ENCODE data around the gene MYCBPAP. TPM values are rescaled to one million over a fixed set of nuclear protein-coding genes. Genes with fewer than 3 reads are reported as not detected.

The MYCBPAP gene
- total RNA-seq, 1 experiment from 2014 or later = 1.9 TPM

DNA sequence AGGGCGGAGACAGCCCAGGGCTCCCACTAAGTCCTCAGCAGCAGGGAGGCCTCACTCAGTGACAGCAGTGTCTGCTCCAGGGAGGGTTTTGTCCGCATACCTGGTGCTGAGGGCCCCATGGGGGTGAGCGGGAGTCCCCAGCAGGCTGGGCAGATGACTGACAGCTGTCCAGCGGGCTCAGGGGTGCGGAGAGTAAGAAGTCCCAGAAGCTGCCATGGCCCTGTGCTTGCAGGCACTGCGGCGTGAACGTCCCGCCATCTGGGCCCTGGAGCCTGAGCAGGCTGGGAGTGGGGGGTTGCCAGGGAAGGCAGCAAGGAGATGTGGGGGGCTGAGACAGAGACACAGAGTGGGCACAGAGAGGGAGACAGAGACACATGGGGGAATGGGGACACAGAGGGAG, 72.4 kb downstream of the MYCBPAP start:
- Histone ChIP-seq H3K36me3 (ENCODE audit: low read depth, low read length) (no peaks in the 10 kb centered on the region), H4K20me1 (ENCODE audit: low read length) (no peaks in the 10 kb centered on the region), H3K9me3 (ENCODE audit: low read length) (no peaks in the 10 kb centered on the region), H3K79me2 (ENCODE audit: low read length) (no peaks in the 10 kb centered on the region), H2AFZ (ENCODE audit: low read length) (no peak overlapping the region), H3K9ac (ENCODE audit: low read length) (no peak overlapping the region), H3K4me1 (ENCODE audit: insufficient read depth, low read length) (no peaks in the 10 kb centered on the region), H3K27me3 (ENCODE audit: low read length) (no peaks in the 10 kb centered on the region; the same call in 1 of the 2 replicates), H3K9me2 (replicated peaks; ENCODE audit: low read length) (no peaks in the 10 kb centered on the region), H3F3A (ENCODE audit: low read length, unreplicated experiment) (no peaks in the 10 kb centered on the region), H3K27ac (ENCODE audit: low read length) (no peak overlapping the region), H3K4me2 (ENCODE audit: low read length) (no peak overlapping the region), H3K4me3 (ENCODE audit: low read length) (no peak overlapping the region)
- ChIA-PET CTCF (no interaction called here), POLR2A (ENCODE audit: unreplicated experiment) (no interaction called here)
- TF ChIP-seq EZH2phosphoT487 (IDR thresholded peaks at IDR 0.05; ENCODE audit: borderline replicate concordance, low read length) (no peak), EZH2 (IDR thresholded peaks at IDR 0.05; ENCODE audit: low read length, unreplicated experiment) (no peak)
- TF ChIP-seq, protein P1, sequence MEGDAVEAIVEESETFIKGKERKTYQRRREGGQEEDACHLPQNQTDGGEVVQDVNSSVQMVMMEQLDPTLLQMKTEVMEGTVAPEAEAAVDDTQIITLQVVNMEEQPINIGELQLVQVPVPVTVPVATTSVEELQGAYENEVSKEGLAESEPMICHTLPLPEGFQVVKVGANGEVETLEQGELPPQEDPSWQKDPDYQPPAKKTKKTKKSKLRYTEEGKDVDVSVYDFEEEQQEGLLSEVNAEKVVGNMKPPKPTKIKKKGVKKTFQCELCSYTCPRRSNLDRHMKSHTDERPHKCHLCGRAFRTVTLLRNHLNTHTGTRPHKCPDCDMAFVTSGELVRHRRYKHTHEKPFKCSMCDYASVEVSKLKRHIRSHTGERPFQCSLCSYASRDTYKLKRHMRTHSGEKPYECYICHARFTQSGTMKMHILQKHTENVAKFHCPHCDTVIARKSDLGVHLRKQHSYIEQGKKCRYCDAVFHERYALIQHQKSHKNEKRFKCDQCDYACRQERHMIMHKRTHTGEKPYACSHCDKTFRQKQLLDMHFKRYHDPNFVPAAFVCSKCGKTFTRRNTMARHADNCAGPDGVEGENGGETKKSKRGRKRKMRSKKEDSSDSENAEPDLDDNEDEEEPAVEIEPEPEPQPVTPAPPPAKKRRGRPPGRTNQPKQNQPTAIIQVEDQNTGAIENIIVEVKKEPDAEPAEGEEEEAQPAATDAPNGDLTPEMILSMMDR (conservative IDR thresholded peaks at IDR 0.05; ENCODE audit: low read depth, low read length) = no peak
- no TSS peak for BruUV-seq (replicated peaks)
- no peak for ATAC-seq
- intact Hi-C loops (cut with micrococcal nuclease) = no loop called here
- DNase-seq = no peak

Other genes starting within 250 kb of the MYCBPAP start
- gene TMEM92, start 234.0 kb upstream of the MYCBPAP start, total RNA-seq (2014; rRNA removed) = 5.6 and 6.9 TPM in 2 replicates
- 53.5 and 54.3 TPM in 2 replicates for gene XYLT2, start 162.3 kb upstream of the MYCBPAP start, total RNA-seq (2014; rRNA removed)
- gene MRPL27, start 135.3 kb upstream of the MYCBPAP start, total RNA-seq (2014; rRNA removed) = 168 and 173 TPM in 2 replicates
- gene EME1, start 135.2 kb upstream of the MYCBPAP start, total RNA-seq (2014; rRNA removed) = 20.0 and 28.0 TPM in 2 replicates
- gene LRRC59, start 110.9 kb upstream of the MYCBPAP start, total RNA-seq (2014; rRNA removed) = 324 and 427 TPM in 2 replicates
- gene ACSF2, start 82.2 kb upstream of the MYCBPAP start, total RNA-seq (2014; rRNA removed) = 69.3 and 72.7 TPM in 2 replicates
- not detected in 2 replicates for gene CHAD, start 39.6 kb upstream of the MYCBPAP start, total RNA-seq (2014; rRNA removed)
- 37.7 and 46.7 TPM in 2 replicates for gene RSAD1, start 29.6 kb upstream of the MYCBPAP start, total RNA-seq (2014; rRNA removed)
- gene EPN3, start 24.3 kb downstream of the MYCBPAP start, total RNA-seq (2014; rRNA removed) = 20.5 and 30.1 TPM in 2 replicates
- gene SPATA20, start 38.7 kb downstream of the MYCBPAP start, total RNA-seq (2014; rRNA removed) = 104 and 115 TPM in 2 replicates
- 0.04 and 0.12 TPM in 2 replicates for gene CACNA1G, start 52.3 kb downstream of the MYCBPAP start, total RNA-seq (2014; rRNA removed)
- gene ABCC3, start 126.4 kb downstream of the MYCBPAP start, total RNA-seq (2014; rRNA removed) = 50.2 and 64.4 TPM in 2 replicates
- gene ANKRD40, start 199.5 kb downstream of the MYCBPAP start, total RNA-seq (2014; rRNA removed) = 44.2 and 44.3 TPM in 2 replicates
- gene LUC7L3, start 211.2 kb downstream of the MYCBPAP start, total RNA-seq (2014; rRNA removed) = 43.0 and 54.3 TPM in 2 replicates

All from PC-3 (cell line).